Spleen (tissue), 7 donors: ENCODE data around the gene ZMIZ1.

Experiments used
- CTCF ChIP-seq, 11 experiments: fragments of 200-600 bp in 7 of 11; fragments of 450-650 bp in 4 of 11; sonication (generic) in 4 of 11; IDR thresholded peaks in 8 of 11; conservative IDR thresholded peaks in 3 of 11; 1 replicate in 7 of 11; 2 replicates in 4 of 11; pipeline versions ENCODE4 v1.4.0 to v1.8.0; 2016 to 2021; ENCODE audit warnings: antibody characterized with exemption in 11 of 11, inconsistent platforms in 4 of 11, mild to moderate bottlenecking in 1 of 11
- POLR2A ChIP-seq, 3 donors: fragments of 450-650 bp; IDR thresholded peaks; one replicate each; pipeline ENCODE4 v1.5.1; 2017; ENCODE audit warnings: antibody characterized with exemption in 3 of 3, mild to moderate bottlenecking in 1 of 3
- POLR2AphosphoS5 ChIP-seq, 3 donors: sonication (generic); formaldehyde crosslinking; IDR thresholded peaks; one replicate each; pipeline ENCODE4 v1.5.1; 2017; ENCODE audit warnings: antibody characterized with exemption in 3 of 3
- donor health status: DM: no; HTN: no; CAD: no; lungs with moderate emphysema.
- donor health status: DM: no; HTN: no; CAD: no.
- donor health status: DM: no; HTN: no; CAD: no.

GRCh38 chr10:79321951-79322350 lies 253.2 kb downstream of the ZMIZ1 start:
- TF ChIP-seq POLR2A (IDR thresholded peaks at IDR 0.05) (no peak), CTCF (IDR thresholded peaks at IDR 0.05 in 8 of 11, conservative IDR thresholded peaks at IDR 0.05 in 3 of 11) (no peak), POLR2AphosphoS5 (IDR thresholded peaks at IDR 0.05) (no peak)
